PC-3 (cell line): ENCODE data around the gene KAZN. TPM values are rescaled to one million over a fixed set of nuclear protein-coding genes. Genes with fewer than 3 reads are reported as not detected.

Experiments used
- ATAC-seq: fragments of 200-7000 bp; cut with Tn5 transposase; 2 replicates; pipeline ENCODE4 v1.9.1; 2020; ENCODE audit warnings: mild to moderate bottlenecking, moderate library complexity
- BruUV-seq: library from RNA; stranded (reverse); fragments of 400-500 nt; replicated peaks from 2 replicates; lab custom pipeline; 2021; lab: Mats Ljungman, UMichigan
- CTCF ChIA-PET: fragments of 300-600 bp; sonication (Branson Sonifier 250); formaldehyde crosslinking; loops from one replicate; lab custom pipeline; 2022; ENCODE audit warnings: antibody characterized with exemption; lab: Charles Lee
- POLR2A ChIA-PET: fragments of 300-600 bp; sonication (Branson Sonifier 250); formaldehyde crosslinking; loops from one replicate; lab custom pipeline; 2022; ENCODE audit warnings: antibody characterized with exemption; ENCODE audit not compliant: unreplicated experiment; lab: Charles Lee
- DNase-seq: peaks from one replicate; pipeline ENCODE4 v3.0.0-alpha.2; 2015
- H2AFZ ChIP-seq: fragments of 300-600 bp; sonication (generic); 2 replicates; pipeline ENCODE4 v1.6.0; 2016; ENCODE audit warnings: antibody characterized with exemption, low read length
- H3F3A ChIP-seq: fragments of 300-600 bp; sonication (generic); one replicate; pipeline ENCODE4 v1.6.0; 2017; ENCODE audit warnings: antibody characterized with exemption, low read length, control low read depth, mild to moderate bottlenecking; ENCODE audit not compliant: unreplicated experiment
- H3K27ac ChIP-seq: fragments of 300-600 bp; sonication (generic); 2 replicates; pipeline ENCODE4 v1.5.1; 2016; ENCODE audit warnings: mild to moderate bottlenecking, low read length
- H3K27me3 ChIP-seq: fragments of 300-600 bp; sonication (generic); 2 replicates; pipeline ENCODE4 v1.6.1; 2016; ENCODE audit warnings: low read length, mixed read lengths
- H3K36me3 ChIP-seq: fragments of 300-600 bp; sonication (generic); 2 replicates; pipeline ENCODE4 v1.6.1; 2016; ENCODE audit warnings: low read depth, mixed run types, low read length, mixed read lengths
- H3K4me1 ChIP-seq: fragments of 300-600 bp; sonication (generic); 2 replicates; pipeline ENCODE4 v1.5.1; 2016; ENCODE audit warnings: low read length; ENCODE audit not compliant: insufficient read depth
- H3K4me2 ChIP-seq: fragments of 300-600 bp; sonication (generic); 2 replicates; pipeline ENCODE4 v1.6.0; 2016; ENCODE audit warnings: low read length
- H3K4me3 ChIP-seq: fragments of 300-600 bp; sonication (generic); 2 replicates; pipeline ENCODE4 v1.5.1; 2016; ENCODE audit warnings: mild to moderate bottlenecking, low read length, mixed read lengths
- H3K79me2 ChIP-seq: fragments of 300-600 bp; sonication (generic); 2 replicates; pipeline ENCODE4 v1.6.1; 2017; ENCODE audit warnings: low read length, mixed read lengths
- H3K9ac ChIP-seq: fragments of 300-600 bp; sonication (generic); 2 replicates; pipeline ENCODE4 v1.6.0; 2016; ENCODE audit warnings: mild to moderate bottlenecking, low read length
- H3K9me2 ChIP-seq: fragments of 300-600 bp; sonication (generic); replicated peaks from 2 replicates; pipeline ENCODE4 v1.6.1; 2016; ENCODE audit warnings: mixed run types, low read length, mixed read lengths
- H3K9me3 ChIP-seq: fragments of 300-600 bp; sonication (generic); 2 replicates; pipeline ENCODE4 v1.6.1; 2016; ENCODE audit warnings: low read length, mixed read lengths
- H4K20me1 ChIP-seq: fragments of 300-600 bp; sonication (generic); 2 replicates; pipeline ENCODE4 v1.6.1; 2016; ENCODE audit warnings: low read length, mixed read lengths
- EZH2 ChIP-seq: fragments of 300-600 bp; sonication (generic); IDR thresholded peaks from one replicate; pipeline ENCODE4 v1.6.1; 2017; ENCODE audit warnings: antibody characterized with exemption, mild to moderate bottlenecking, low read length; ENCODE audit not compliant: unreplicated experiment
- EZH2phosphoT487 ChIP-seq: fragments of 300-600 bp; sonication (generic); IDR thresholded peaks from 2 replicates; pipeline ENCODE4 v1.6.1; 2018; ENCODE audit warnings: mild to moderate bottlenecking, antibody characterized with exemption, low read length, borderline replicate concordance
- intact Hi-C: fragments of 100-400 bp; cut with micrococcal nuclease; formaldehyde crosslinking; loops from 2 replicates; pipeline ENCODE4 v1.9.0; 2023
- total RNA-seq: library from RNA; depleted of rRNA; stranded (reverse); fragments of >200 nt; gene quantifications from 2 replicates; pipeline ENCODE4 v1.2.3, GENCODE V29; 2014
- TF ChIP-seq, protein P1 (sequence below): fragments of 300-600 bp; sonication (generic); conservative IDR thresholded peaks from 2 replicates; pipeline ENCODE4 v1.5.1; 2017; ENCODE audit warnings: antibody characterized with exemption, low read depth, mild to moderate bottlenecking, low read length

KAZN gene
- total RNA-seq, 1 experiment from 2014 or later = 2.0 TPM

DNA sequence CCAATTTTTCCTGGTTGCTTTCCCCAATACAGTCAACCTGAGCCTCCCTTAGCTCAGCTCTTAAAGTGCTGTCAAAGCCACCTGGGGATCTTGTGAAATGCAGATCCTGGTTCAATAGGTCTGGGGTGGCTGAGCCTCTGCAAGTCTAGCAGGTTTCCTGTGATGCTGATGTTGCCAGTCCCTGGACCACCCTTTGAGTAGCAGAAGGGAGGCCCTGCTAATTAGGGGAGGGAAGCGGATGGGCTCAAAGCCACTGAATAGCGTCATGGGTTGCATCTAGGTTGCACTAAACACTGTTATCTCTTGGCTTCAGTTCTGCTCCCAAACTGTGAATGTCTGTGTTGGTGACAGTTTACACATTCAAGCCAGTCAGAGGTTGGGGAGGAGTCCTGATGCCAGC, 127.2 kb downstream of the KAZN start:
- BruUV-seq = no TSS peak
- H3K9me3 ChIP-seq = no peaks in the 10 kb centered on the region
- DNase-seq (no peak), ATAC-seq (no peak)
- no peak overlapping the region for H3K27ac ChIP-seq
- no peaks in the 10 kb centered on the region for H3K27me3 ChIP-seq
- no peaks in the 10 kb centered on the region for H3K36me3 ChIP-seq
- H3K4me1 ChIP-seq = peaks cover 21% of the 10 kb centered on the region
- no peak overlapping the region for H3K9ac ChIP-seq
- H3K79me2 ChIP-seq = no peaks in the 10 kb centered on the region
- H3F3A ChIP-seq = no peaks in the 10 kb centered on the region
- H3K9me2 ChIP-seq = no peaks in the 10 kb centered on the region
- H3K4me2 ChIP-seq = no peak overlapping the region
- no peaks in the 10 kb centered on the region for H4K20me1 ChIP-seq
- CTCF ChIA-PET = no interaction called here
- POLR2A ChIA-PET = no interaction called here
- intact Hi-C loops = no loop called here
- no peak overlapping the region for H3K4me3 ChIP-seq
- no peak overlapping the region for H2AFZ ChIP-seq
- TF ChIP-seq EZH2 (no peak), EZH2phosphoT487 (no peak)
- TF ChIP-seq, protein P1, sequence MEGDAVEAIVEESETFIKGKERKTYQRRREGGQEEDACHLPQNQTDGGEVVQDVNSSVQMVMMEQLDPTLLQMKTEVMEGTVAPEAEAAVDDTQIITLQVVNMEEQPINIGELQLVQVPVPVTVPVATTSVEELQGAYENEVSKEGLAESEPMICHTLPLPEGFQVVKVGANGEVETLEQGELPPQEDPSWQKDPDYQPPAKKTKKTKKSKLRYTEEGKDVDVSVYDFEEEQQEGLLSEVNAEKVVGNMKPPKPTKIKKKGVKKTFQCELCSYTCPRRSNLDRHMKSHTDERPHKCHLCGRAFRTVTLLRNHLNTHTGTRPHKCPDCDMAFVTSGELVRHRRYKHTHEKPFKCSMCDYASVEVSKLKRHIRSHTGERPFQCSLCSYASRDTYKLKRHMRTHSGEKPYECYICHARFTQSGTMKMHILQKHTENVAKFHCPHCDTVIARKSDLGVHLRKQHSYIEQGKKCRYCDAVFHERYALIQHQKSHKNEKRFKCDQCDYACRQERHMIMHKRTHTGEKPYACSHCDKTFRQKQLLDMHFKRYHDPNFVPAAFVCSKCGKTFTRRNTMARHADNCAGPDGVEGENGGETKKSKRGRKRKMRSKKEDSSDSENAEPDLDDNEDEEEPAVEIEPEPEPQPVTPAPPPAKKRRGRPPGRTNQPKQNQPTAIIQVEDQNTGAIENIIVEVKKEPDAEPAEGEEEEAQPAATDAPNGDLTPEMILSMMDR = no peak

DNA sequence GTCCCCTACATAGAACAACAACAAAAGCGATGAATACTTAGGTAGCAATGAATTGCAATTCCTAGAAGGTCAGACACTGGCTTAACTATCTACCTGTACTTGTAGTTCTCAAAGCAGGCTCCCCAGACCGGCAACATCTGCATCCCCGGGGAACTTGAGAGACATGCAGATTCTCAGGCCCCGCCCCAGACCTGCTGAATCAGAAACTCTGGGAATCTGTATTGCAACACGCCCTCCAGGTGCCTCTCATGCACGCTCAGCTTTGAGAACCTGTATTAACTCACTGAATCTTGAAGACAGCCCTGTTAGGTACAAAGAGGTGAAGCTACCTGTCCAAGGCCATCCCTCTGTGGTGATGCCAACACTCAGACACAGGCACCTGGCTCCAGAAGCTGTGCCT, 128.1 kb downstream of the KAZN start:
- no peak for DNase-seq
- Histone ChIP-seq H2AFZ (no peak overlapping the region), H3K4me3 (no peak overlapping the region), H3K4me2 (no peak overlapping the region), H3K9ac (no peak overlapping the region), H3K27me3 (no peaks in the 10 kb centered on the region), H3K79me2 (no peaks in the 10 kb centered on the region), H3F3A (no peaks in the 10 kb centered on the region), H3K36me3 (no peaks in the 10 kb centered on the region), H3K4me1 (peaks cover 23% of the 10 kb centered on the region), H3K27ac (no peak overlapping the region), H4K20me1 (no peaks in the 10 kb centered on the region), H3K9me3 (no peaks in the 10 kb centered on the region), H3K9me2 (no peaks in the 10 kb centered on the region)
- POLR2A ChIA-PET = no interaction called here
- TF ChIP-seq, protein P1 = no peak
- no peak for TF ChIP-seq EZH2
- no peak for TF ChIP-seq EZH2phosphoT487
- intact Hi-C loops = no loop called here
- no peak for ATAC-seq
- BruUV-seq = no TSS peak
- CTCF ChIA-PET = no interaction called here

DNA sequence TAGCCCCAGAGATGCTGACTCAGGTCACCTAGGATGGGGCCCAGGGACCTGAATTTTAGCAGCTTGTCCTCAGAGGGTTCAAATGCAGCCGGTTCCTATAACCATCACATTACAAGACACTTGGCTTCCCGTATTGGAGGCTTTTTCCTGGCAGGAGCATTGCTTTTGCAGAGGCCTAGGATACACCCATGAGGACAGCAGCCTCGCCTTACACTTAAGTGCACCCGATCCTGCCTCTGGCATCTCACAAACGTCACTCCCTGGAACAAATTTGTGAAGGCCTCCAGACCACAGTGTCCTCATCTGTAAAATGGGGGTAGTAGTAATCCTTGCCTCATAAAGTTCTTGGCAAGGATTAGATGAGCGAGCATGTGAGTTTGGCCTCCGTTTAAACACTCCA, 130.0 kb downstream of the KAZN start:
- CTCF ChIA-PET = no interaction called here

More for the DNA sequence above, 130.0 kb downstream of the KAZN start:
- Histone ChIP-seq H3K4me1 (peaks cover 32% of the 10 kb centered on the region), H3K9me2 (no peaks in the 10 kb centered on the region), H3K36me3 (no peaks in the 10 kb centered on the region), H4K20me1 (no peaks in the 10 kb centered on the region), H3F3A (no peaks in the 10 kb centered on the region), H3K4me3 (no peak overlapping the region), H2AFZ (no peak overlapping the region), H3K9me3 (no peaks in the 10 kb centered on the region), H3K27me3 (no peaks in the 10 kb centered on the region), H3K9ac (no peak overlapping the region), H3K4me2 (no peak overlapping the region), H3K79me2 (no peaks in the 10 kb centered on the region), H3K27ac (no peak overlapping the region)
- DNase-seq = no peak
- TF ChIP-seq EZH2phosphoT487 (no peak), EZH2 (no peak)
- TF ChIP-seq, protein P1 = no peak
- POLR2A ChIA-PET = no interaction called here
- BruUV-seq = no TSS peak
- no peak for ATAC-seq
- intact Hi-C loops = no loop called here
